ENCODE data around the gene DCBLD2.
"Not testable (repeated sequence)": the region's sequence is repeated elsewhere in the genome, so short reads cannot be mapped to it uniquely, and the experiment has no call there.

The DCBLD2 gene

GRCh38 chr3:98890965-98891910 is 10.3 kb downstream of the DCBLD2 start:
- no peak for DNase-seq

GRCh38 chr3:98890181-98890835 is 11.2 kb downstream of the DCBLD2 start:
- DNase-seq, result no peak

GRCh38 chr3:98887684-98888083 is 13.8 kb downstream of the DCBLD2 start:
- DNase-seq, result no peak

GRCh38 chr3:98886525-98886924 is 15.0 kb downstream of the DCBLD2 start:
- DNase-seq, result no peak

- DNase-seq, result no peak
Measured at GRCh38 chr3:98885851-98886250, 15.6 kb downstream of the DCBLD2 start.

- DNase-seq, result no peak
Measured at GRCh38 chr3:98884675-98885371, 16.7 kb downstream of the DCBLD2 start.

GRCh38 chr3:98882614-98883333 is 18.7 kb downstream of the DCBLD2 start:
- DNase-seq, result not testable (repeated sequence)

GRCh38 chr3:98877132-98877531 is 24.4 kb downstream of the DCBLD2 start:
- DNase-seq, result no peak

- no peak for DNase-seq
Measured at GRCh38 chr3:98875535-98875934, 26.0 kb downstream of the DCBLD2 start.

- DNase-seq, result no peak
Measured at GRCh38 chr3:98874602-98875249, 26.8 kb downstream of the DCBLD2 start.

GRCh38 chr3:98869391-98869790 is 32.1 kb downstream of the DCBLD2 start:
- DNase-seq, result no peak

- not testable (repeated sequence) for DNase-seq
Measured at GRCh38 chr3:98857971-98858370, 43.5 kb downstream of the DCBLD2 start.

GRCh38 chr3:98857258-98857657 is 44.2 kb downstream of the DCBLD2 start:
- not testable (repeated sequence) for DNase-seq

GRCh38 chr3:98856724-98857123 is 44.8 kb downstream of the DCBLD2 start:
- no peak for DNase-seq

- no peak for DNase-seq
Measured at GRCh38 chr3:98855806-98856400, 45.6 kb downstream of the DCBLD2 start.

GRCh38 chr3:98848108-98848507 is 53.4 kb downstream of the DCBLD2 start:
- DNase-seq, result no peak

GRCh38 chr3:98846101-98846500 is 55.4 kb downstream of the DCBLD2 start:
- DNase-seq, result no peak

GRCh38 chr3:98843266-98843959 is 58.1 kb downstream of the DCBLD2 start:
- no peak for DNase-seq

GRCh38 chr3:98839846-98840245 is 61.6 kb downstream of the DCBLD2 start:
- no peak for DNase-seq

- not testable (repeated sequence) for DNase-seq
Measured at GRCh38 chr3:98831060-98831459, 70.4 kb downstream of the DCBLD2 start.

- no peak for DNase-seq
Measured at GRCh38 chr3:98829246-98829832, 72.2 kb downstream of the DCBLD2 start.
